ENCODE measurements around the gene KCNMA1.

Gene KCNMA1

DNA sequence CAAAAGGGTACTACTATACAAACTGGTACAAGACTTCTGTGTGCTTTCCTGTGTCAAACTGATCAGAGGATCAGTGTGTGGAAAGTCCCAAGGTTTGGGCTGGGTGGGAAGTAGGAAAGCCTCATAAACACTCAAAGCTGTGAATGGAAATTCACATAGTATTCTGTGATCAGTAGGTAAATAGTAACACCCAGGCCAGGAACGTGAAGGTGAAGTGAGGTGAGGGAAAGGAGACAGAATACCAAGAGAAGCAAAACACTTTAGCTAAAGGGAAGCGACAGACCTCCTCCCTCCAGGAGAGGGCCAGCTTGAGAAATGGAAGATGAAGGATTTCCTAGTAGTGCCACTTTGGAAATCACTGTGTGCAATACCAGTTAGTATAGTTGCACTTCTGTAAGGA is 451.9 kb downstream of the KCNMA1 start:
- in situ Hi-C loops (cut with HindIII; ENCODE audit: low sequenced_read_pairs) = no loop called here

DNA sequence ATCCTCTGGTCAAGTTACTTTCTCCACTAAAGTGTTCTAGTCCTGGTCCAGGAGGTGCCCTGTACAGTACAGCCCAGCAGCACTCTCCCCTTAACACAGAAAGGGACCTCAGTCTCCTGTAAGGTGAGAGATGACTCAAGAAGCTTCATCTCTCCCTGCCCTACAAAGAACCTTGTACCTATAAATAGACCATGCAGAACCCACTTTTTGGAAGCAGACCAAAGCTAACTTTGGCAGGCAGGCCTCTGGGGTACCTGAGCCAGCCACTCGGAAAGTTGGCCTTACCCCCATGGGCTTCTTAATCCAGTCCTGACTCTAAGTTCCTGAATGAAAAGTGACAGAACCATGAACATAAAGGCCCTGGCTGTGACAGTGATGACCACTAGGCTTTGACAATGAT is 454.8 kb downstream of the KCNMA1 start:
- in situ Hi-C loops (cut with HindIII; ENCODE audit: low sequenced_read_pairs) = no loop called here

DNA sequence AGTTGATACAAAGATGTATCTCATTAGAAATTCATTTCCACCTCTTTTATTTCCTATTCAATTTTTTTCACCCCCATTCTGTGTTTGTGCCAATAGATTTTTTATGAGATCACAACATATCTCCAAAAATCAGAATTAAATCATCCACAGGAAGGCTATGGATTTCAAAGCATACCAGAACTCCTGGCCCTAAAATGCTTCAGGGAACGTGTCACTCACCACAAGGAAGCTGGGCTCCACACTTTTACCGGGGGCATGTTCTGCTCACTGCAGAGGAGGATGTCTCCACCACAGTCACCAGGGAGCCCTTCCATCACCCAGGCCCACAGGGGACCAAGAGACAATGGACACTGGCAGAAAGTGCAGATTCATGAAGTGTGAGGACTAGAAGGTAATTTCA is 456.8 kb downstream of the KCNMA1 start:
- in situ Hi-C loops (cut with HindIII; ENCODE audit: low sequenced_read_pairs) = no loop called here

DNA sequence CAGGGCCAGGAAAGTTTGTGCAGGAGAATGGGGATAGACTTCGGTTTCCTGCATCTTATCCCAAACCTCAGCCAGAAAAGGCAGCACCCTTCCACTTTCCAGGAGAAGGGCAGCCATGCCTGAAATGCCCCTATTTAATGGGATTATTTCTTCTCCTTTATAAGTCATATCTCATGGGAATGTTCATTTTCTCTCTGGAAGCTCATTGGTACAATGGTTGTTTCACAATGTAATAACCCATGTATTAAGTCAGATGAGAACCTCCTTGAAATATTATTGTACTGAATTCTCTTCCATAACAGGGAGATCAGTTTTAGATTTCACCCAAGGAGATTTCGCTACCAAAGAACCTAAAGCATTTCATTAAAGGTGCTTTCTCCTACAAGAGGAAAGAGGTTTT is 457.5 kb downstream of the KCNMA1 start:
- in situ Hi-C loops (cut with HindIII; ENCODE audit: low sequenced_read_pairs) = no loop called here

DNA sequence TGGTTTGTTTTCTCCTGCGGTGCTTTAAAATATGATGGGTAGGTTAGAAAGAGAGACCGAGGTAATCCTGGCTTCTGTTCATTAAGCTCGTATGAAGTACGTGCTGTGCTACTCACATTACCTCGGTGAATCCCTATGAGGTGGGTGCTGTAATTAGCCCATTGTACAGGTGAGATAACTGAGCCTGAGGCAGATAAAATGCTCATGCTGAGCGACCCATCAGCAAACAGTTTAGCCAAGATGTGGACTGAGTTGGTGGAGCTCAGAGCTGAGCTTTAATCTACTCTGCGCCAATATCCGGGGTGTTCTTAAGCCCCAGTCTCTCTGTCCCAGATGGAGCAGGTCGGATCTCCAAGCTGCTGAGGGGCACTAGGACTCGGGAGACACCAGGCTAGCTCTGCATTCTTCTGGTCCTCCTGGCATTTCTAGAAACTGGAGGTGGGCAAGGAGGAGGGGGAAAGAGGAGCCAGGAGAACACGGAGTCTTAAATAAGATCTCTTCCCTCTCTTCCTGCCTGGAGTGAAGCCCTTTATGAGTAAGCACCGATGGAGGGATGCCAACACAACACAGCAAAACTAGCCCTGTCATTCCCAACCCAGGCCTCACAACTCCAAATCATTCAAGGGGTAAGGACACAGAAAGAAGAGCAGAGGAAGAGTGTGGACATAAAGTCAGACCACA is 458.5 kb downstream of the KCNMA1 start:
- in situ Hi-C loops (cut with HindIII; ENCODE audit: low sequenced_read_pairs) = loop anchor here (10.0 kb wide), 1 partner anchor 466 kb away; no protein-coding TSS in a partner anchor

DNA sequence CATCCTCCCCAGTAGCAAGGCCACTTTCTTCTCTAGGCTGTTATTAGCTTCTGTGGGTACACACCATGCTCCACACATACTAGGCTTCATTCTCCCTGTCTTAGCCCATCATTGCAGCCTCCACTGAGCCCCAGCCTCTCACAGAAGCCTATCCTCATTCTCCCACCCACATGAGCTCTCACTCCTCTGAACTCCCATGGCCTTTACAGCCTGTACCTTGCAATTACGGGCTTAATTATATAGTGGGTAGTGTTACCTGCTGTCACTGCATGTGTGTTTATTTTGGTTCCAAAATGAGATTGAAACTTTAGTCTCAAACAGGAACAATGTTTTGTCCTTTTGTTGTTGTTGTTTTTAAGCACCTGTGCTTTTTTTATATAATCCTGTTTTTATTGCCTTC is 460.0 kb downstream of the KCNMA1 start:
- in situ Hi-C loops (cut with HindIII; ENCODE audit: low sequenced_read_pairs) = loop anchor here (10.0 kb wide), 1 partner anchor 467 kb away; no protein-coding TSS in a partner anchor

DNA sequence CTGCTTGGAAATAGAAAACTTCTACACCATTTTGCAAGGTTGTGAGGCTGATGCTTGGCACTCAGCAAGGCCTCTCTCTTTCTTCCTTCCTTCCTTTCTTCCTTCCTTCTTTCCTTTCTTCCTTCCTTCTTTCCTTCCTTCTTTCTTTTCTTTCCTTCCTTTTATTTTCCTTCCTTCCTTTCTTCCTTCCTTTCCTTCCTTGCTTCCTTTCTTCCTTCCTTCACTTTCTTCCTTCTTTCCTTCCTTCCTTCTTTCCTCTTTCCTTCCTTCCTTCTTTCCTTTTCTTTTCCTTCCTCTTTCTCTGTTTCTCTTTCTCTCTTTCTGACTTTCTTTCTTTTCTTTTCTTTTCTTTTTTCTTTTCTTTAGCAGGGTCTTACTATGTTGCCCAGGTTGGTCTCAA is 460.4 kb downstream of the KCNMA1 start:
- in situ Hi-C loops (cut with HindIII; ENCODE audit: low sequenced_read_pairs) = loop anchor here (10.0 kb wide), 1 partner anchor 468 kb away; no protein-coding TSS in a partner anchor

DNA sequence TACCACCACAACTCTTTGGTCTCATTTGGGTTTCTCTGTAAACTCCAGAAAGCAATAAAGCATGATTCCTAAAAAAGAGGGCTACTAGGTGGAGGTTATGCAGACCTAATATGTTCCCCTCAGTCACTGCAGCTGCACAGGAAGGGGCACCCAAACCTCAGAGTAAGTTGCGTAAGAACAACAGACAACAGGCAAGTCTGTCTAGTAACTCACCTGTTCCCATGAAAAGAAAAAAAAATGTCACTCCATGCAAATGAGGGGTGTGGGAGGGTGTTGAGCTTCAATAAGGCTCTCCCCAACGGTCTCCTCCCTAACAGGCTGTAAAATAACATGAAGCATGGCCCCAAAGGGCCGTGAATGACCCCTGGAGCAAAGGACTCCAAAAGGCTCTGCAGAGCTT is 461.4 kb downstream of the KCNMA1 start:
- in situ Hi-C loops (cut with HindIII; ENCODE audit: low sequenced_read_pairs) = loop anchor here (10.0 kb wide), 1 partner anchor 469 kb away; no protein-coding TSS in a partner anchor

DNA sequence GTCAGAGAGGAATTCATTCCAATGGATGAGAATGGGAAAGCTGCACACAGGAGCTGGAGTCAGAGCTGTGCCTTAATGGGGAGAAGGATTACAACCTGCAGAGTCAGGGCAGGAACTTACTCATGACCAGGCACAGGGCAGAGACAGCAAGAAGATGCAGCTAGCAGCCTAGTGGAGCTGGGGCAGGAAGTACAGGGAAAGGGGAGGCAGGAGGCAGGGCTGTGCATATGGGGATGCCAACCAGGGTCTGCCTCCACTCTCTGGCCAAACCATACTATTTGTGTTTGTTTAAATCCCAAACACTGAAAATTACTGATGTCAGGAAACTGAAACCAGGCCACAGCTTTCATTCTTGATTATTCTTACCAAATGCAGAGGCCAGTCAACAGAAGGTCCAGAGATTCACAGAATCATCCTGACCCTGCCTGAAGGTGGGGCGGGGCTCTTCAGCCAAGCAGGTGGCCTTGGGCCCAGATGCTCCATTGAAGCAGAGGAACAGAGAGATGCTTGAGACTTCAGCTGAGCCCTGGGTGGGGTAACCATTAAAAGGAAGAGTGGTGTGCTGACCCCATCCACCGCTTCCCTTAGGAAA is 461.9 kb downstream of the KCNMA1 start:
- in situ Hi-C loops (cut with HindIII; ENCODE audit: low sequenced_read_pairs) = loop anchor here (10.0 kb wide), 1 partner anchor 469 kb away; no protein-coding TSS in a partner anchor

DNA sequence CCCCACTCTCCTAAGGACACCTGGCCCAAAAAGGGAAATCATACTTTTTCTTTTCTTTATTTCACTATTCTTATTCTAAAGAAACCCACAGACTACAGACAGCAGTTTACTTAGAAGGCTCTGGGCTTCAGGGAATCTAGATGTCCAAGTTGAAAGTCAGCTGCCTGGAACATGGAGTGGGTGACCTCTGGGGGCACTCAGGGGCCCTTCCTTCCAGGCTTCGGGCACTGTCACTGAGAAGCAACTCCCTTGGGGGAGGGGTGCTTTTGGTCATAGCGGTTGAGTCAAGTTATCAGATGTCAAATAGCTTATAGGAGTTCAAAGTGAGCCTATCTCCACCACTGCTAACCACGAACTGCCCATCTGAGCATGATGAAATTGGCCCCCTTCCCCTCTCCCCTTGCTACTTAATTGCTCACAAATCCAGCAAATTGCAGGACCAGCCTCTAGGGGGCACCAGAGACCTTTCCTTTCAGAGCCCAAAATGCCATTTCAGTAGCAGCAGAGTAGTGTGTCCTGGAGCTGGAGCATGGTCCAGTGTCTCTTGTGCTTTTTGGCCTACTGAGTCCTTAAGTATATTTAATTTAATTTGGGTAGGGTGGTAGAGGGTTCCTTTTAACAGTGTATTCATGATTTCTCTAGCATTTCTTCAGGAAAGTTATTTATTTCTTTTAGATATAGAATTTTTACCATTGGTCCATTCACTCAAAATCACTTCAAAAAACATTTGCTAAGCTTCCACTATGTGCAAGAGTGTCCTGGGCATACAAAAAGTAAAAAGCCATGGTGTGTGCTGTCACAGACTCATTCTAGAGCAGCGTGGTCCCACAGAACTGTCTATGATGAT is 463.8 kb downstream of the KCNMA1 start:
- in situ Hi-C loops (cut with HindIII; ENCODE audit: low sequenced_read_pairs) = loop anchor here (10.0 kb wide), 1 partner anchor 471 kb away; no protein-coding TSS in a partner anchor

DNA sequence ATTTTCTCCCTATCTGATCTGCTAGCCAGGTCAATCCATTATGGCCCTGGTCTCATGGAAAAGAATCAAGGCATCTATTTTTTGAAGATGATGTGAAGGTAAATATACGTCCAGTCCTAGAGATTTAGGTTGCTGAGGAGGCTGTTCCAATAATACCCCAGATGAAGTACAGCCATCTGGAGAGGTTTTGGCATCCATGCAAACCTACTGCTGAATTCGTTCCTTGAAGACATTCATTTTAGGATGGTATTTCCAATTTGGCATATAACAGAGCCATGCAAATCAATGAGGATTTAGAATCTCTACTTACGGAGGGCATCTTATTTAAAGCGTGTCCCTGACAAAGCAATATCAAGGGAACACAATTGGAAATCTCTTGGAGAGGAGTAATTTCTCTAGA is 465.5 kb downstream of the KCNMA1 start:
- in situ Hi-C loops (cut with HindIII; ENCODE audit: low sequenced_read_pairs) = loop anchor here (10.0 kb wide), 1 partner anchor 473 kb away; no protein-coding TSS in a partner anchor

DNA sequence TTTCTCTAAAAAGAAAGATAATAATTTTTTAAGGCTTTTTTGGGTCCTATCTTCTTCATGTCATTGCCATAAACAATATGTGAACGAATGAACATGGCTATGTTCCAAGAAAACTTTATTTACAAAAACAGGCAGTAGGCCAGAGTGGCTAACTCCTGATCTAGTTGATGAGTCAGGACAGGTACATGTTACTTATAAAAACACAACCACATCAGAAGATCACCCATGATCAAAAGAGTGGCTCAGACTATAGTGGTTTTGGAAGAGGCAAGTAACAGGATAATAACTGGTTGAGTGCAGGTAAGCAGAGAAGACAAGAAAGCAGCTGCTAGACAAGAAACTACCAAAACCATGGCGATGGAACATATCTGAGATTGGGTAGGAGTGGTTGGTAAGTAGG is 468.7 kb downstream of the KCNMA1 start:
- in situ Hi-C loops (cut with HindIII; ENCODE audit: low sequenced_read_pairs) = no loop called here

DNA sequence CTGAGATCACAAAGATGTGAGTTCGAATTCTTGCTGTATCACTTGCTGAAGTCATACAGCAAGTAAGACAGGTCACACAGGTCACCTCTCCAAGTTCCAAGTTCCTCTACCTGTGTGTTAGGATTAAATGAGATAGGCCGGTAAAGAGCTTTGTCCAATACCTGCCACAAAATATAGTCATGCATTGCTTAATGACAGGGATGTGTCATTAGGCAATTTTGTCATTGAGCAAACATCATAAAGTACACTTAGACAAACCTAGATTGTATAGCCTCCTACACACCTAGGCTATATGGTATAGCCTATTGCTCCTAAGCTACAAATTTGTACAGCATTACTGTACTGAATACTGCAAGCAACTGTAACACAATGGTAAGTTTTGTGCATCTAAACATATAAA is 469.4 kb downstream of the KCNMA1 start:
- in situ Hi-C loops (cut with HindIII; ENCODE audit: low sequenced_read_pairs) = no loop called here

DNA sequence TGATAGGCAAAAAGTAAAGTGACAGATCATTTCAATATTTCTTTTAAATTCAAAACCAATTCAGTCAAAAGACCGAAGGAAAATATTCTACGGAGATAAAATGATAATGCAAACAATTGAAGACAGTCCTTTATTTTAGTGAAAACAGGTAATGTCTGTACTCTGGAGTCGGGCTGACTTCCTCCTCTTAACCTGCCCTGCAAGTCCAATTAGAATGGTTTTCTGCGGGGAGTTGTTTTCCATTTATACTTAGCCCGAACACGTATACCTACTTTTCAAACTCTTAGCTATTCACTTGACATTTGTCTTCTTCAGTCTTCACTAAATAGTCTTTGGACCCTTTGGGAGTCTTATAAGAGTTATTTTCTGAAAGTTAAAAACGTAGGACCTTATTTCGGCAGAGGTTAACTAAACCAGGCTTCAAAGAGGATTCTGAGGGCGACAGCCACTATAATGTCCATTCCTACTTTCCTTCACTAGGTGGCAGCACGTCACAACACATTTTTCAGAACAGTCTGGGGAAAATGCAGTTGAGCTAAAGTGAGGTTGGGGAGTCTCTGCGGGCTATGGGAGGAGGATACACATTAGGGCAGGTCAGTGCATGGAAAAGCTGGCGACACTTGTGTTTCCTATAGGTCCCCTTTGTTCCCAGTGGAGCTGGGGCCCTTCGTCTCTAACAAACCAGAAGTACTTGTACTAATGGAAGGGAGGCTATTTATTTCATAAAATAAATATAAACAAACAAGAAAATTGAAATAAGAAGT is 472.0 kb downstream of the KCNMA1 start:
- in situ Hi-C loops (cut with HindIII; ENCODE audit: low sequenced_read_pairs) = no loop called here

DNA sequence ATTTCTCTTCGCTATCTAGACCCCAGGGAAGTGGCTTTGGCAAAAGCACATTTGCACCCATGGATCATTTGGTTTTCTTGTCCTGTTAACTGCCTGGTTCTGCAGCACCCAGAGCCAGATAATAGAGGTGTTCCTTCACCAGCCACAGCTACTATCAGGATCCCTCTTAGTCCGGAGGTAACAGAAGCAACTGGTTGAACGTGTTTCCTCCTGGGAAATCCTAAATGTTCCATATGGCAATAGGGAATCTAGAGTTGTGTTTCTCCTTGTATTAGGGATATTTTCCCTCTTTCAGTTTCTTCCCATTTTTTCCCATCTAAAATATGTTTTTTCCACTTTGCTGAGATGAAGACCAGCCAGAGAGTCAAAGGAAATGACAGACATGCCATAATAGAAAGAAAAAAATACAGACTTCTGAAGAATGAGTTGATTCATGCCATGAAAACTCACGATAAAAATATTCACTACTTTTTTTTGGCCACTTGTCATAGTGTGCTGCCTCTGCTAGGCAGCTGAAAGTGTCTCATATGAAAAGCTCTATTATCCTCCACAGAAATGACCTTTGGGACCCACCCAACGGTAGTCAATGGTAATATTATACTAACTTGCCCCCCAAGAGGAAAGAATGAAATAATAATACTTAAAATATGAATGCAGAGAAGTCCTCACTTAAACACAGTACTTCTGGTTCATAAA is 472.8 kb downstream of the KCNMA1 start:
- in situ Hi-C loops (cut with HindIII; ENCODE audit: low sequenced_read_pairs) = no loop called here

DNA sequence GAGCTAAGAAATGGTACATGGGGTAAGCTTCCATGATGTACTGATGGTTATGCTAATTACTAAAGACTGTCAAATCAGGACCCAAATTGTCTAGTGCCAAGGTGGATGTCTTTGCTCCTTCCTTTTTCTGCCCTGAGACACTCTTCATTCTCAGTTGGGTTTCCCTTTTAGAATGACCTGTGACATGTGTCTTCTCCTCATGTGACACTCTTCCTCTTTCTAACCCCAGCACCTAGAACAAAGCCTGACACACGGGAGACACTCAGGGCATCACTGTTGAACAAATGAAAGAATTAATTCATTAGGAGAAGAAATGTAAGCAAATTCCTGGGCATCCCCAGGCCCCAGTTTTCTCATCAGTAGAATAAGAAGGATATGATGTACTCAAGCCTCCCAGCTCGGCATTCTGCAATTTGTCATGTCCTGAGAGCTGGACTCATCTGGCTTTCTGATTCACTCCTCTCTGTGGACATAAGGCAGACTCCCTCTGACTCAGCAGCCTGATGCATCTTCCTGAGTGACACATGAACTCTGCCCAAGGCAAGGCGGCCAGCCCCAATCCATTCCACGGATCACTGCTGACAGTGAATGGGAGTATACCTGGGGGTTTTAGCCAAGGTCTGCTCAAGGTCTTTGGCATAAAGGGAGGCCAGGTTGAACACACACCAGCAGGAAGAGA is 473.8 kb downstream of the KCNMA1 start:
- in situ Hi-C loops (cut with HindIII; ENCODE audit: low sequenced_read_pairs) = no loop called here

DNA sequence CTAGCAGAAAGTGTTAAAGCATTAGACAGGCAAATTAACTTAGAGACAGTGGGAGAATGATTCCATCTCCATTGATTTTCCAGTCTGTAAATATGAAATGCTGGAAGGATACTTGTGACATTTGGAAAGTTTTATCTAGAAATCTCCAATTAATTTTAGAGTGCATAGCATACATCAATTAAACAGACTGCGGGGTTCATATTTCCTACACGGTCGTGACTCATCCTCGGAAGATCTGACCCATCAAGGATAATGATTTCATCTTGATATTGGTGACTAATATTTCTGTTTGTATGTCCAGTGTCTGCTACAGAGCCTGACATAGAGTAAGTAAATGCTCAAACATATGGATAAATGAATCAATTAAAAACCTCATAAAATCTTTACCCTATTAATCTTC is 474.9 kb downstream of the KCNMA1 start:
- in situ Hi-C loops (cut with HindIII; ENCODE audit: low sequenced_read_pairs) = no loop called here

DNA sequence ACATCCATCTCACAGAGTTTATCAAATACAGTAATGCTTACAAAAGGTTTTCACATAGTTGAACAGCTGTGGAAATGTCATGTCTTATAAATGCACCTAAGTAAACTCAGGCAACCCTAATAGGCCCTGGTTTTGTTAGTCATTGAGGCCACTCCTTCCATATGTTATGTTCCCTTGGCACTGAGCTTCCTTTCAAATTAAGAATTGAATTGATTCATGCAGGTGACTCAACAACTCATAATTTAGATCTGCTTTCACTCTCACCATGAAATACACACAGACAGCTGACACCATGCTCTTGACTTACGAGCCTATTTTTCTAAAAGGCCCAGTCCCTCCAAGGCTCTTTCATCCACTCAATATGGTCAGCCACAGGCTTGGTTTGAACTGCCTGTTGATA is 476.9 kb downstream of the KCNMA1 start:
- in situ Hi-C loops (cut with HindIII; ENCODE audit: low sequenced_read_pairs) = no loop called here

DNA sequence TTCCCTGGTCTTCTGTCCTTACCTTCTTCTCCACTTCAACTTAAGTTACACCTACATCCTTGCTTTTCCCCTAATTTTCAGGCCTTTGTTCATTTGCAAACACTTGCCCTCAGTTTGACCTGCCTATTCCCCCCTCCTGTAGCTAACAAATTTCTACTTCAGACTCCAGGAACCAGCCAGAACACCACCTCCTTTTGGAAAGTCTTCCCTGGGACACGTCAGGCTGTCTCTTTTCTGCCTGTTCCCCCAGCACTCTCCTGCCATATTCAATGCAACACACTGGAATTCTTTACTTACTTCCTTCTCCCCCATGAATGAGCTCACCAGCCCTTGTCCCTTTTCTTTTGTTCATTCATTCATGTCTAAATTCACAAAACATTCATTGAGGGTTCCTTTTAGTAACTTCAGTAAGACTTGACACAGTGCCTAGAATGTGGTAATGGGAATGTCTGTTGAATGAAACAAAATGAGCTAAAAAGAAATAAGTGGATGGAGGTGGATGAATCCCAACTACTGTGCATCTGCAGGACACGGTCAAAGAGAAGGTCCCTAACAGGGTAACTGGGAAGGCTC is 478.0 kb downstream of the KCNMA1 start:
- in situ Hi-C loops (cut with HindIII; ENCODE audit: low sequenced_read_pairs) = no loop called here
